A549 (cell line): ENCODE results near the gene ULK2. TPM values are rescaled to one million over a fixed set of nuclear protein-coding genes. Genes with fewer than 3 reads are reported as not detected.

Source experiments
- polyA plus RNA-seq, 4 experiments: library from polyadenylated mRNA; depleted of rRNA in 3 of 4; stranded (reverse); fragments of >200 nt; fragmentation: RNase III in 1 of 4; extraction: RNeasy Plus Mini Kit Qiagen cat#74134 plus additional on column Dnase treatment in 1 of 4; gene quantifications; 2 replicates in 3 of 4; 3 replicates in 1 of 4; pipeline ENCODE4 v1.2.3, GENCODE V29; 2011 to 2017
- small RNA-seq, 6 experiments: library from RNA; depleted of rRNA; stranded (forward); fragments of <200 nt; gene quantifications; one replicate each; pipeline ENCODE3, GENCODE V24; 2012

Gene ULK2
- polyA plus RNA-seq, 2 of the 4 experiments (the other 2 are of a cell fraction): 14.4 to 40.9 TPM

Small RNA genes within 50 kb of the gene (small RNA-seq; reads per million reads assigned to genes)
- gene AC015726.2: 0 reads per million in 6 experiments

Other genes with a start within 250 kb of the ULK2 start
- 195 and 225 TPM in 2 replicates for gene ALDH3A2, start 219.2 kb downstream of the ULK2 start, polyA plus RNA-seq (2011; rRNA removed)
- gene ALDH3A2, start 219.2 kb downstream of the ULK2 start, polyA plus RNA-seq (2017; fragmentation: RNase III; extraction: RNeasy Plus Mini Kit Qiagen cat#74134 plus additional on column Dnase treatment): 140 to 142 TPM (median 140 TPM) in 3 replicates
- gene SLC47A2, start 151.4 kb downstream of the ULK2 start, polyA plus RNA-seq (2011; rRNA removed): 0.07 and 0.13 TPM in 2 replicates
- 0.16 to 0.27 TPM (median 0.22 TPM) in 3 replicates for gene SLC47A2, start 151.4 kb downstream of the ULK2 start, polyA plus RNA-seq (2017; fragmentation: RNase III; extraction: RNeasy Plus Mini Kit Qiagen cat#74134 plus additional on column Dnase treatment)
- 1,190 and 1,547 TPM in 2 replicates for gene ALDH3A1, start 119.6 kb downstream of the ULK2 start, polyA plus RNA-seq (2011; rRNA removed)
- 833 to 1,094 TPM (median 959 TPM) in 3 replicates for gene ALDH3A1, start 119.6 kb downstream of the ULK2 start, polyA plus RNA-seq (2017; fragmentation: RNase III; extraction: RNeasy Plus Mini Kit Qiagen cat#74134 plus additional on column Dnase treatment)
- 51.1 and 52.9 TPM in 2 replicates for gene AKAP10, start 109.9 kb upstream of the ULK2 start, polyA plus RNA-seq (2011; rRNA removed)
- gene AKAP10, start 109.9 kb upstream of the ULK2 start, polyA plus RNA-seq (2017; fragmentation: RNase III; extraction: RNeasy Plus Mini Kit Qiagen cat#74134 plus additional on column Dnase treatment): 19.9 to 22.0 TPM (median 21.9 TPM) in 3 replicates
- gene SPECC1, start 141.4 kb upstream of the ULK2 start, polyA plus RNA-seq (2011; rRNA removed): 40.1 and 45.1 TPM in 2 replicates
- 55.0 to 70.3 TPM (median 66.2 TPM) in 3 replicates for gene SPECC1, start 141.4 kb upstream of the ULK2 start, polyA plus RNA-seq (2017; fragmentation: RNase III; extraction: RNeasy Plus Mini Kit Qiagen cat#74134 plus additional on column Dnase treatment)